HepG2 (cell line): ENCODE results near the gene TFDP1. TPM values are rescaled to one million over a fixed set of nuclear protein-coding genes. Genes with fewer than 3 reads are reported as not detected.

Source experiments
- GABPB1 ChIP-seq: IDR thresholded peaks from 2 replicates; pipeline ENCODE4 v1.6.1; 2016; ENCODE audit warnings: mild to moderate bottlenecking, missing genetic modification reagents, moderate library complexity, missing compliant biosample characterization
- PAF1 ChIP-seq: IDR thresholded peaks from 2 replicates; pipeline ENCODE4 v1.6.1; 2016; ENCODE audit warnings: missing genetic modification reagents, missing compliant biosample characterization
- PITX1 ChIP-seq: sonication (generic); formaldehyde crosslinking; IDR thresholded peaks from 2 replicates; pipeline ENCODE4 v1.5.1; 2020; ENCODE audit warnings: mild to moderate bottlenecking, missing genetic modification reagents
- SOX6 ChIP-seq, 2 experiments: fragments of 450-650 bp in 1 of 2; sonication (generic) in 1 of 2; formaldehyde crosslinking in 1 of 2; IDR thresholded peaks; 2 replicates each; pipeline versions ENCODE4 v1.4.0 to v1.6.1; 2017 to 2020; ENCODE audit warnings: antibody characterized with exemption in 1 of 2, mild to moderate bottlenecking in 1 of 2, missing genetic modification reagents in 1 of 2
- SP140L ChIP-seq: sonication (generic); formaldehyde crosslinking; IDR thresholded peaks from 2 replicates; pipeline ENCODE4 v1.4.0; 2020; ENCODE audit warnings: missing genetic modification reagents, borderline replicate concordance
- TOPORS ChIP-seq: sonication (generic); formaldehyde crosslinking; IDR thresholded peaks from 2 replicates; pipeline ENCODE4 v1.8.0; 2023; ENCODE audit warnings: mild to moderate bottlenecking, missing genetic modification reagents
- ZNF510 ChIP-seq: sonication (generic); formaldehyde crosslinking; IDR thresholded peaks from 2 replicates; pipeline ENCODE4 v1.4.0; 2020; ENCODE audit warnings: low read depth, mild to moderate bottlenecking, missing genetic modification reagents
- ZNF773 ChIP-seq: sonication (generic); formaldehyde crosslinking; IDR thresholded peaks from 2 replicates; pipeline ENCODE4 v1.4.0; 2020; ENCODE audit warnings: missing genetic modification reagents, borderline replicate concordance
- ZNF850 ChIP-seq: sonication (generic); formaldehyde crosslinking; conservative IDR thresholded peaks from 2 replicates; pipeline ENCODE4 v1.9.0; 2021; ENCODE audit warnings: mild to moderate bottlenecking, missing genetic modification reagents
- polyA plus RNA-seq, 8 experiments: library from polyadenylated mRNA; depleted of rRNA in 3 of 8; stranded (reverse) in 7 of 8; unstranded in 1 of 8; fragments of >200 nt; fragmentation: Illumina TruSeq in 4 of 8; extraction: Trizol in 4 of 8; gene quantifications; 2 replicates each; pipeline versions ENCODE4 v1.2.1 to v1.2.3, GENCODE V29; 2011 to 2016; ENCODE audit warnings: low read depth in 4 of 8, missing spikeins in 1 of 8, mixed read lengths in 1 of 8; ENCODE audit not compliant: insufficient read depth in 1 of 8
- total RNA-seq, 5 experiments: library from RNA; depleted of rRNA; stranded (reverse); fragments of >200 nt; fragmentation: Illumina TruSeq; extraction: Trizol; gene quantifications; 2 replicates each; pipeline ENCODE4 v1.2.3, GENCODE V29; 2016; ENCODE audit warnings: low read depth in 1 of 5
- TF ChIP-seq, protein P1 (sequence below): sonication (generic); formaldehyde crosslinking; IDR thresholded peaks from one replicate; pipeline ENCODE4 v1.5.1; 2020; ENCODE audit warnings: mild to moderate bottlenecking, missing genetic modification reagents; ENCODE audit errors: not compliant biosample characterization
- TF ChIP-seq, protein P2 (sequence below): sonication (generic); formaldehyde crosslinking; IDR thresholded peaks from 2 replicates; pipeline ENCODE4 v1.4.0; 2020; ENCODE audit warnings: missing genetic modification reagents
- TF ChIP-seq, protein P3 (sequence below): sonication (generic); formaldehyde crosslinking; IDR thresholded peaks from 2 replicates; pipeline ENCODE4 v1.4.0; 2020; ENCODE audit warnings: mild to moderate bottlenecking, missing genetic modification reagents
- TF ChIP-seq, protein P4 (sequence below), 2 experiments: sonication (generic) in 1 of 2; formaldehyde crosslinking in 1 of 2; IDR thresholded peaks; 2 replicates each; pipeline versions ENCODE4 v1.4.0 to v1.6.1; 2018 to 2020; ENCODE audit warnings: missing genetic modification reagents in 2 of 2, borderline replicate concordance in 1 of 2, low read depth in 1 of 2, mild to moderate bottlenecking in 1 of 2, missing biosample characterization in 1 of 2

The TFDP1 gene
- total and polyA plus RNA-seq, 2 of the 13 experiments (the other 11 are each of a cell fraction or from before 2014, with no cell fraction given), result 38.0 to 84.2 TPM

DNA sequence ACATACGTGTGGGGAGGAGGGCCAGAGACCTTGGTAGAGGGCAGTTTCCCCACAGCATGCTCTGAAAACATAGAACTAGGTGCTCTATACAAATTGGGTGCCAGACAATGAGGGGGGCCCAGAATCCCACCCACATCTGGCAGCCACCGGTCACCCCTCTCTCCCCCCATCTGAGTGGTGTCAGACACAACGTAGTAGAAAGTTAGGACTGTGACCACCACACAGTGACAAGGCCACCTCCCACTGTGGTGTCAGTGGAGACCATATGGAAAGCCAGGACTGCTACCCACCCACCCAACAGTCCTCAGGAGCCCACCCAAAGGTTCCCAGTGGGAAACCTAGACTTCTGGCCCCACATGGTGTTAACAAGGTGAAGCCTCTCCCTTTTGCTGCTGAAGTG lies 75.5 kb downstream of the TFDP1 start (continued):
- TF ChIP-seq, protein P1, sequence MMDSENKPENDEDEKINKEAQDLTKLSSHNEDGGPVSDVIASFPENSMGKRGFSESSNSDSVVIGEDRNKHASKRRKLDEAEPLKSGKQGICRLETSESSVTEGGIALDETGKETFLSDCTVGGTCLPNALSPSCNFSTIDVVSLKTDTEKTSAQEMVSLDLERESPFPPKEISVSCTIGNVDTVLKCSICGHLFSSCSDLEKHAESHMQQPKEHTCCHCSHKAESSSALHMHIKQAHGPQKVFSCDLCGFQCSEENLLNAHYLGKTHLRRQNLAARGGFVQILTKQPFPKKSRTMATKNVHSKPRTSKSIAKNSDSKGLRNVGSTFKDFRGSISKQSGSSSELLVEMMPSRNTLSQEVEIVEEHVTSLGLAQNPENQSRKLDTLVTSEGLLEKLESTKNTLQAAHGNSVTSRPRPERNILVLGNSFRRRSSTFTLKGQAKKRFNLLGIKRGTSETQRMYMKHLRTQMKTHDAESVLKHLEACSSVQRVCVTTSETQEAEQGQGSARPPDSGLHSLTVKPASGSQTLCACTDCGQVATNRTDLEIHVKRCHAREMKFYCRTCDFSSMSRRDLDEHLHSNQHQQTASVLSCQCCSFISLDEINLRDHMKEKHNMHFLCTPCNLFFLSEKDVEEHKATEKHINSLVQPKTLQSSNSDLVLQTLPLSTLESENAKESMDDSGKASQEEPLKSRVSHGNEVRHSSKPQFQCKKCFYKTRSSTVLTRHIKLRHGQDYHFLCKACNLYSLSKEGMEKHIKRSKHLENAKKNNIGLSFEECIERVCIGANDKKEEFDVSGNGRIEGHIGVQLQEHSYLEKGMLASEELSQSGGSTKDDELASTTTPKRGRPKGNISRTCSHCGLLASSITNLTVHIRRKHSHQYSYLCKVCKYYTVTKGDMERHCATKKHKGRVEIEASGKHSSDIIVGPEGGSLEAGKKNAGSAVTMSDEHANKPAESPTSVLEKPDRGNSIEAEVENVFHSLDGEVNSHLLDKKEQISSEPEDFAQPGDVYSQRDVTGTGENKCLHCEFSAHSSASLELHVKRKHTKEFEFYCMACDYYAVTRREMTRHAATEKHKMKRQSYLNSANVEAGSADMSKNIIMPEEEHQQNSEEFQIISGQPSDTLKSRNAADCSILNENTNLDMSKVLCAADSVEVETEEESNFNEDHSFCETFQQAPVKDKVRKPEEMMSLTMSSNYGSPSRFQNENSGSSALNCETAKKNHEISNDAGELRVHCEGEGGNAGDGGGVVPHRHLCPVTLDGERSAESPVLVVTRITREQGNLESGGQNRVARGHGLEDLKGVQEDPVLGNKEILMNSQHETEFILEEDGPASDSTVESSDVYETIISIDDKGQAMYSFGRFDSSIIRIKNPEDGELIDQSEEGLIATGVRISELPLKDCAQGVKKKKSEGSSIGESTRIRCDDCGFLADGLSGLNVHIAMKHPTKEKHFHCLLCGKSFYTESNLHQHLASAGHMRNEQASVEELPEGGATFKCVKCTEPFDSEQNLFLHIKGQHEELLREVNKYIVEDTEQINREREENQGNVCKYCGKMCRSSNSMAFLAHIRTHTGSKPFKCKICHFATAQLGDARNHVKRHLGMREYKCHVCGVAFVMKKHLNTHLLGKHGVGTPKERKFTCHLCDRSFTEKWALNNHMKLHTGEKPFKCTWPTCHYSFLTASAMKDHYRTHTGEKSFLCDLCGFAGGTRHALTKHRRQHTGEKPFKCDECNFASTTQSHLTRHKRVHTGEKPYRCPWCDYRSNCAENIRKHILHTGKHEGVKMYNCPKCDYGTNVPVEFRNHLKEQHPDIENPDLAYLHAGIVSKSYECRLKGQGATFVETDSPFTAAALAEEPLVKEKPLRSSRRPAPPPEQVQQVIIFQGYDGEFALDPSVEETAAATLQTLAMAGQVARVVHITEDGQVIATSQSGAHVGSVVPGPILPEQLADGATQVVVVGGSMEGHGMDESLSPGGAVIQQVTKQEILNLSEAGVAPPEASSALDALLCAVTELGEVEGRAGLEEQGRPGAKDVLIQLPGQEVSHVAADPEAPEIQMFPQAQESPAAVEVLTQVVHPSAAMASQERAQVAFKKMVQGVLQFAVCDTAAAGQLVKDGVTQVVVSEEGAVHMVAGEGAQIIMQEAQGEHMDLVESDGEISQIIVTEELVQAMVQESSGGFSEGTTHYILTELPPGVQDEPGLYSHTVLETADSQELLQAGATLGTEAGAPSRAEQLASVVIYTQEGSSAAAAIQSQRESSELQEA, result no peak
- no peak for TF ChIP-seq SOX6 (IDR thresholded peaks at IDR 0.05)
- no peak for TF ChIP-seq SOX6 (CRISPR knock-in tag; IDR thresholded peaks at IDR 0.05)
- no peak for TF ChIP-seq ZNF773 (CRISPR knock-in tag)
- no peak for TF ChIP-seq TOPORS (CRISPR knock-in tag)
- TF ChIP-seq ZNF850 (CRISPR knock-in tag), result no peak
- TF ChIP-seq, protein P2, sequence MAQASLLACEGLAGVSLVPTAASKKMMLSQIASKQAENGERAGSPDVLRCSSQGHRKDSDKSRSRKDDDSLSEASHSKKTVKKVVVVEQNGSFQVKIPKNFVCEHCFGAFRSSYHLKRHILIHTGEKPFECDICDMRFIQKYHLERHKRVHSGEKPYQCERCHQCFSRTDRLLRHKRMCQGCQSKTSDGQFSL (CRISPR knock-in tag), result no peak
- no peak for TF ChIP-seq ZNF510
- TF ChIP-seq SP140L, result no peak
- no peak for TF ChIP-seq PITX1 (CRISPR knock-in tag)
- TF ChIP-seq PAF1 (CRISPR knock-in tag), result no peak
- TF ChIP-seq, protein P3, sequence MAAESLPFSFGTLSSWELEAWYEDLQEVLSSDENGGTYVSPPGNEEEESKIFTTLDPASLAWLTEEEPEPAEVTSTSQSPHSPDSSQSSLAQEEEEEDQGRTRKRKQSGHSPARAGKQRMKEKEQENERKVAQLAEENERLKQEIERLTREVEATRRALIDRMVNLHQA (CRISPR knock-in tag), result no peak
- TF ChIP-seq, protein P4, sequence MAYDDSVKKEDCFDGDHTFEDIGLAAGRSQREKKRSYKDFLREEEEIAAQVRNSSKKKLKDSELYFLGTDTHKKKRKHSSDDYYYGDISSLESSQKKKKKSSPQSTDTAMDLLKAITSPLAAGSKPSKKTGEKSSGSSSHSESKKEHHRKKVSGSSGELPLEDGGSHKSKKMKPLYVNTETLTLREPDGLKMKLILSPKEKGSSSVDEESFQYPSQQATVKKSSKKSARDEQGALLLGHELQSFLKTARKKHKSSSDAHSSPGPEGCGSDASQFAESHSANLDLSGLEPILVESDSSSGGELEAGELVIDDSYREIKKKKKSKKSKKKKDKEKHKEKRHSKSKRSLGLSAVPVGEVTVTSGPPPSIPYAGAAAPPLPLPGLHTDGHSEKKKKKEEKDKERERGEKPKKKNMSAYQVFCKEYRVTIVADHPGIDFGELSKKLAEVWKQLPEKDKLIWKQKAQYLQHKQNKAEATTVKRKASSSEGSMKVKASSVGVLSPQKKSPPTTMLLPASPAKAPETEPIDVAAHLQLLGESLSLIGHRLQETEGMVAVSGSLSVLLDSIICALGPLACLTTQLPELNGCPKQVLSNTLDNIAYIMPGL (CRISPR knock-in tag; IDR thresholded peaks at IDR 0.05; ENCODE audit: borderline replicate concordance in 1 of 2, low read depth in 1 of 2), result no peak
- no peak for TF ChIP-seq GABPB1 (CRISPR knock-in tag)
